Endothelial cell (in vitro differentiated cells): Measurements from ENCODE around the gene COBLL1. TPM values are rescaled to one million over a fixed set of nuclear protein-coding genes. Genes with fewer than 3 reads are reported as not detected.

Experiments
- DNase-seq: peaks from one replicate; pipeline ENCODE4 v3.0.0; 2021; ENCODE audit warnings: low spot score
- H3K27ac Mint-ChIP-seq: one replicate; pipeline ENCODE4 v1.8.0; 2021; ENCODE audit warnings: mixed read lengths, inconsistent platforms; ENCODE audit not compliant: unreplicated experiment
- H3K27me3 Mint-ChIP-seq: one replicate; pipeline ENCODE4 v1.8.0; 2021; ENCODE audit warnings: mild to moderate bottlenecking, moderate library complexity, mixed read lengths, inconsistent platforms; ENCODE audit not compliant: unreplicated experiment
- H3K36me3 Mint-ChIP-seq: one replicate; pipeline ENCODE4 v1.8.0; 2021; ENCODE audit warnings: mild to moderate bottlenecking, low read depth, mixed read lengths, inconsistent platforms; ENCODE audit not compliant: unreplicated experiment
- H3K4me1 Mint-ChIP-seq: one replicate; pipeline ENCODE4 v1.8.0; 2021; ENCODE audit warnings: mild to moderate bottlenecking, mixed read lengths, inconsistent platforms; ENCODE audit not compliant: unreplicated experiment
- H3K4me3 Mint-ChIP-seq: one replicate; pipeline ENCODE4 v1.8.0; 2021; ENCODE audit warnings: mild to moderate bottlenecking, mixed read lengths, inconsistent platforms; ENCODE audit not compliant: unreplicated experiment
- H3K9me3 Mint-ChIP-seq: one replicate; pipeline ENCODE4 v1.8.0; 2021; ENCODE audit warnings: mixed read lengths, inconsistent platforms; ENCODE audit not compliant: unreplicated experiment
- CTCF ChIP-seq: fragments of 200-600 bp; sonication (generic); IDR thresholded peaks from one replicate; pipeline ENCODE4 v1.5.0; 2021; ENCODE audit warnings: antibody characterized with exemption; ENCODE audit not compliant: unreplicated experiment
- total RNA-seq: library from RNA; stranded (reverse); fragmentation: NEBNext Ultra II Directional; extraction: Animal tissue kit (Norgen Biotek cat#: 25700); gene quantifications from one replicate; pipeline ENCODE4 v1.2.1, GENCODE V29; 2021; ENCODE audit not compliant: unreplicated experiment

The COBLL1 gene
- total RNA-seq, 1 donor from 2014 or later: 46.6 TPM

GRCh38 chr2:164690361-164690760, 151.3 kb downstream of the COBLL1 start:
- H3K36me3 Mint-ChIP-seq: peaks cover 21% of the 10 kb centered on the region
- H3K27ac Mint-ChIP-seq: no peak overlapping the region
- TF ChIP-seq CTCF: no peak
- no peaks in the 10 kb centered on the region for H3K9me3 Mint-ChIP-seq
- no peak for DNase-seq
- no peak overlapping the region for H3K4me3 Mint-ChIP-seq
- H3K27me3 Mint-ChIP-seq: peaks cover 2% of the 10 kb centered on the region
- H3K4me1 Mint-ChIP-seq: peaks cover 19% of the 10 kb centered on the region

GRCh38 chr2:164688896-164689419, 152.7 kb downstream of the COBLL1 start:
- Mint-ChIP-seq H3K4me3 (no peak overlapping the region), H3K4me1 (peaks cover 19% of the 10 kb centered on the region), H3K27me3 (peaks cover 2% of the 10 kb centered on the region), H3K9me3 (no peaks in the 10 kb centered on the region), H3K27ac (no peak overlapping the region), H3K36me3 (peaks cover 11% of the 10 kb centered on the region)
- no peak for TF ChIP-seq CTCF
- no peak for DNase-seq

GRCh38 chr2:164681009-164681408, 160.6 kb downstream of the COBLL1 start:
- Mint-ChIP-seq H3K4me3 (no peak overlapping the region), H3K27ac (no peak overlapping the region), H3K9me3 (no peaks in the 10 kb centered on the region), H3K36me3 (no peaks in the 10 kb centered on the region), H3K4me1 (no peaks in the 10 kb centered on the region), H3K27me3 (no peaks in the 10 kb centered on the region)
- TF ChIP-seq CTCF: no peak
- no peak for DNase-seq

GRCh38 chr2:164678631-164679149, 162.9 kb downstream of the COBLL1 start:
- H3K4me3 Mint-ChIP-seq: no peak overlapping the region
- no peaks in the 10 kb centered on the region for H3K9me3 Mint-ChIP-seq
- H3K4me1 Mint-ChIP-seq: no peaks in the 10 kb centered on the region
- DNase-seq: no peak
- TF ChIP-seq CTCF: no peak
- no peaks in the 10 kb centered on the region for H3K27me3 Mint-ChIP-seq
- H3K27ac Mint-ChIP-seq: no peak overlapping the region
- no peaks in the 10 kb centered on the region for H3K36me3 Mint-ChIP-seq

- Mint-ChIP-seq H3K9me3 (no peaks in the 10 kb centered on the region), H3K36me3 (no peaks in the 10 kb centered on the region), H3K27ac (no peak overlapping the region), H3K27me3 (no peaks in the 10 kb centered on the region), H3K4me1 (no peaks in the 10 kb centered on the region), H3K4me3 (no peak overlapping the region)
- DNase-seq: no peak
- no peak for TF ChIP-seq CTCF
These were observed 163.9 kb downstream of the COBLL1 start for GRCh38 chr2:164677733-164678132.
